OCI-LY7 (cell line): ENCODE results near the gene CRYBG3. TPM values are rescaled to one million over a fixed set of nuclear protein-coding genes. Genes with fewer than 3 reads are reported as not detected.

Experiments used
- BruUV-seq: library from RNA; stranded (reverse); fragments of 400-500 nt; replicated peaks from 2 replicates; lab custom pipeline; 2021; lab: Mats Ljungman, UMichigan
- CTCF ChIA-PET: fragments of 300-600 bp; sonication (Branson Sonifier 250); formaldehyde crosslinking; loops from one replicate; lab custom pipeline; 2022; ENCODE audit warnings: antibody characterized with exemption; ENCODE audit not compliant: unreplicated experiment; lab: Charles Lee
- POLR2A ChIA-PET: fragments of 300-600 bp; sonication (Branson Sonifier 250); formaldehyde crosslinking; loops from one replicate; lab custom pipeline; 2022; ENCODE audit warnings: antibody characterized with exemption; lab: Charles Lee
- DNase-seq: peaks from one replicate; pipeline ENCODE4 v3.0.0-alpha.2; 2015; ENCODE audit warnings: low spot score
- H2AFZ ChIP-seq: fragments of 200-600 bp; sonication (generic), shearing (Covaris generic); 2 replicates; pipeline ENCODE4 v1.6.1; 2014; ENCODE audit warnings: mild to moderate bottlenecking, antibody characterized with exemption, low read length, moderate library complexity
- H3K27ac ChIP-seq: fragments of 200-600 bp; sonication (generic); 2 replicates; pipeline ENCODE4 v1.5.1; 2014; ENCODE audit warnings: mixed run types, low read depth, mild to moderate bottlenecking, moderate library complexity, low read length, inconsistent platforms; ENCODE audit not compliant: poor library complexity, severe bottlenecking
- H3K36me3 ChIP-seq: fragments of 200-600 bp; sonication (generic); 2 replicates; pipeline ENCODE4 v1.6.1; 2014; ENCODE audit warnings: mild to moderate bottlenecking, antibody characterized with exemption, low read length, moderate library complexity, mixed read lengths; ENCODE audit not compliant: insufficient read depth
- H3K4me1 ChIP-seq: fragments of 200-600 bp; sonication (generic); 2 replicates; pipeline ENCODE4 v1.5.1; 2014; ENCODE audit warnings: mild to moderate bottlenecking, low read length; ENCODE audit not compliant: insufficient read depth, poor library complexity, severe bottlenecking
- H3K4me2 ChIP-seq: fragments of 200-600 bp; sonication (generic); 2 replicates; pipeline ENCODE4 v1.6.1; 2014; ENCODE audit warnings: mild to moderate bottlenecking, low read length
- H3K4me3 ChIP-seq: fragments of 200-600 bp; sonication (generic); 2 replicates; pipeline ENCODE4 v1.5.1; 2014; ENCODE audit warnings: mild to moderate bottlenecking, low read depth, low read length; ENCODE audit not compliant: poor library complexity, severe bottlenecking
- H3K79me2 ChIP-seq: fragments of 200-600 bp; sonication (generic); 2 replicates; pipeline ENCODE4 v1.6.1; 2016; ENCODE audit warnings: low read depth, mild to moderate bottlenecking, low read length, moderate library complexity, mixed read lengths; ENCODE audit not compliant: insufficient read depth
- H3K9me2 ChIP-seq: fragments of 200-600 bp; sonication (generic); 2 replicates; pipeline ENCODE4 v1.6.1; 2016; ENCODE audit warnings: mild to moderate bottlenecking, low read length, mixed read lengths; ENCODE audit not compliant: insufficient read depth
- H3K9me3 ChIP-seq: fragments of 200-600 bp; sonication (generic); 2 replicates; pipeline ENCODE4 v1.6.1; 2014; ENCODE audit warnings: mild to moderate bottlenecking, mixed run types, low read length, mixed read lengths
- H4K20me1 ChIP-seq: fragments of 200-600 bp; sonication (generic); 2 replicates; pipeline ENCODE4 v1.6.1; 2014; ENCODE audit warnings: mild to moderate bottlenecking, antibody characterized with exemption, low read length, moderate library complexity, mixed read lengths; ENCODE audit not compliant: insufficient read depth
- CTCF ChIP-seq: fragments of 200-600 bp; sonication (generic); conservative IDR thresholded peaks from 2 replicates; pipeline ENCODE4 v1.5.1; 2014; ENCODE audit warnings: mild to moderate bottlenecking, antibody characterized with exemption, low read length, moderate library complexity, mixed read lengths
- EZH2phosphoT487 ChIP-seq: fragments of 200-600 bp; sonication (generic); IDR thresholded peaks from 2 replicates; pipeline ENCODE4 v1.6.1; 2018; ENCODE audit warnings: low read depth, borderline replicate concordance, mild to moderate bottlenecking, mixed run types, antibody characterized with exemption, low read length, moderate library complexity, mixed read lengths
- intact Hi-C: fragments of 100-400 bp; cut with micrococcal nuclease; formaldehyde crosslinking; loops from one replicate; pipeline ENCODE4 v1.10.0; 2022; ENCODE audit not compliant: unreplicated experiment
- total RNA-seq, 2 experiments: library from RNA; depleted of rRNA in 1 of 2; stranded (reverse); fragments of >200 nt in 1 of 2; shearing (Covaris generic) in 1 of 2; gene quantifications; 2 replicates each; pipeline ENCODE4 v1.2.3, GENCODE V29; 2014 to 2022

Gene CRYBG3
- total RNA-seq, 2 experiments from 2014 or later: 0.22 to 0.46 TPM

- Histone ChIP-seq H3K27ac (no peak overlapping the region), H3K4me3 (no peak overlapping the region), H3K4me1 (no peaks in the 10 kb centered on the region), H3K36me3 (peaks cover 93% of the 10 kb centered on the region), H2AFZ (no peak overlapping the region), H3K4me2 (no peak overlapping the region), H3K79me2 (no peaks in the 10 kb centered on the region), H4K20me1 (no peaks in the 10 kb centered on the region), H3K9me2 (no peaks in the 10 kb centered on the region), H3K9me3 (no peaks in the 10 kb centered on the region)
- intact Hi-C loops: no loop called here
- TF ChIP-seq CTCF (no peak), EZH2phosphoT487 (no peak)
- no peak for DNase-seq
- ChIA-PET CTCF (no interaction called here), POLR2A (interaction anchor here (0.7 to 1.5 kb wide), 2 partner anchors 10 to 13 kb away, joined by 3 to 4 read pairs; no protein-coding TSS in a partner anchor)
- BruUV-seq: no TSS peak
These were observed 132.5 kb downstream of the CRYBG3 start for GRCh38 chr3:97954228-97954827.

GRCh38 chr3:97956051-97956450 lies 134.2 kb downstream of the CRYBG3 start:
- H2AFZ ChIP-seq: no peak overlapping the region
- intact Hi-C loops: no loop called here
- H3K4me2 ChIP-seq: no peak overlapping the region
- no peaks in the 10 kb centered on the region for H3K4me1 ChIP-seq
- H3K36me3 ChIP-seq: peaks cover 92% of the 10 kb centered on the region
- no peak for DNase-seq
- ChIA-PET POLR2A (interaction anchor here (1.1 kb wide), 1 partner anchor 9 kb away, joined by 3 read pairs; no protein-coding TSS in a partner anchor), CTCF (no interaction called here)
- H3K9me3 ChIP-seq: no peaks in the 10 kb centered on the region
- no TSS peak for BruUV-seq
- H3K27ac ChIP-seq: no peak overlapping the region
- H3K79me2 ChIP-seq: no peaks in the 10 kb centered on the region
- no peaks in the 10 kb centered on the region for H4K20me1 ChIP-seq
- no peak overlapping the region for H3K4me3 ChIP-seq
- H3K9me2 ChIP-seq: no peaks in the 10 kb centered on the region
- TF ChIP-seq EZH2phosphoT487 (no peak), CTCF (no peak)

- POLR2A ChIA-PET: interaction anchor here (0.5 kb wide), 1 partner anchor 606 kb away, joined by 4 read pairs; no protein-coding TSS in a partner anchor
- Histone ChIP-seq H2AFZ (no peak overlapping the region), H3K79me2 (no peaks in the 10 kb centered on the region), H3K4me1 (no peaks in the 10 kb centered on the region), H3K4me2 (no peak overlapping the region), H3K9me3 (no peaks in the 10 kb centered on the region), H3K27ac (no peak overlapping the region), H3K36me3 (peaks cover 92% of the 10 kb centered on the region), H3K9me2 (no peaks in the 10 kb centered on the region), H3K4me3 (no peak overlapping the region), H4K20me1 (no peaks in the 10 kb centered on the region)
- BruUV-seq: no TSS peak
- intact Hi-C loops: no loop called here
- TF ChIP-seq CTCF: no peak
- TF ChIP-seq EZH2phosphoT487: no peak
- CTCF ChIA-PET: no interaction called here
- DNase-seq: no peak
These were observed 136.0 kb downstream of the CRYBG3 start for GRCh38 chr3:97957617-97958311.
